Measurements from ENCODE around the gene ZNF474. TPM values are rescaled to one million over a fixed set of nuclear protein-coding genes. Genes with fewer than 3 reads are reported as not detected.

Gene ZNF474
- total and polyA plus RNA-seq, 8 donors, result 0.53 to 4.0 (median 2.2) TPM; not detected in 1

DNA sequence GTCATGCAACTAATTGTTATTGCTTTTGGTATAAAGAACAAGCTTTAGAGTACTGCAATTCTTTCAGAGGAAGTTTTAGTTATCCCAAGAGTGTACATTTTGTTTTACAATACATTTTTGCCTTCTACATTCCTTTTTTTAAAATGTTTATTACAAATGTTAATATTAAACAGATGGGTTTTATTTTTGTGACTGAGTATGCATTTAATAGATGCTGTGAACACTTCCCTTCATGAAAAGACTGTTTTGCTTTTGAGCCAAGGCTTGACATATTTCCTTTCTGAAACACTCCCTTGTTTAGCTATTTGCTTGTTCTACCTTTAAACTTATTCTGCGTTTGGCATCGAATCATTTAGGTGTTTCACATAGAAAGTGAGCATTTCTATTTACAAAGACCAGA lies 14.8 kb upstream of the ZNF474 start:
- no peak for TF ChIP-seq CTCF (IDR thresholded peaks at IDR 0.05)
- Histone ChIP-seq H3K4me1 (no peaks in the 10 kb centered on the region), H3K9me3 (no peaks in the 10 kb centered on the region), H3K27me3 (no peaks in the 10 kb centered on the region), H3K36me3 (no peaks in the 10 kb centered on the region), H3K27ac (no peak overlapping the region), H3K4me3 (no peak overlapping the region)
- ATAC-seq (no peak), DNase-seq (no peak)
- intact Hi-C loops (cut with DNase I), result no loop called here

- Histone ChIP-seq H3K9me3 (no peaks in the 10 kb centered on the region), H3K36me3 (no peaks in the 10 kb centered on the region), H3K27me3 (no peaks in the 10 kb centered on the region), H3K27ac (no peak overlapping the region), H3K4me3 (no peak overlapping the region), H3K4me1 (no peaks in the 10 kb centered on the region)
- DNase-seq (no peak), ATAC-seq (no peak)
- no peak for TF ChIP-seq CTCF (IDR thresholded peaks at IDR 0.05)
- intact Hi-C loops (cut with DNase I), result no loop called here
Observed at GRCh38 chr5:122118356-122118948, 10.9 kb upstream of the ZNF474 start.

DNA sequence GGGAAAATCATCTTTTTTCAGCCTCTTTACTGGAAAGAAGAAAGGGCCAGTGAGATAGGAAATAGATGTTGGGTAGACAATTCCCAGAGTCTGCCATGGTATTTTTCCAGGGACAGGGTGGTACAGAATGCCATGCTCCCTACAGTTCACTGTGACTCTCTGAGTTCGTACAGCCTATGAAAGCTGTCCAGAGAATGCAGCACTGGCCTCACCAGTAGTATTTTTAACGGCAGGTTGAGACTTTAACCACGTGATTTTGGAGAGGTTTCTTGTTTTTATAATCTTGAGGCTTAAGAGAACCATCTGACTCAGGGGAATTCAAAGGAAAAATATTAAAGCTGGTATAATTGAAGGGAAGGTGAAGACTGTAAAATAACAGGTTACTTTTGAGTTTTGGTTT lies 10.1 kb upstream of the ZNF474 start:
- TF ChIP-seq CTCF (IDR thresholded peaks at IDR 0.05), result no peak
- Histone ChIP-seq H3K4me1 (no peaks in the 10 kb centered on the region), H3K9me3 (no peaks in the 10 kb centered on the region), H3K27me3 (no peaks in the 10 kb centered on the region), H3K4me3 (no peak overlapping the region), H3K27ac (no peak overlapping the region), H3K36me3 (no peaks in the 10 kb centered on the region)
- intact Hi-C loops (cut with DNase I), result no loop called here
- no peak for ATAC-seq
- DNase-seq, result no peak

DNA sequence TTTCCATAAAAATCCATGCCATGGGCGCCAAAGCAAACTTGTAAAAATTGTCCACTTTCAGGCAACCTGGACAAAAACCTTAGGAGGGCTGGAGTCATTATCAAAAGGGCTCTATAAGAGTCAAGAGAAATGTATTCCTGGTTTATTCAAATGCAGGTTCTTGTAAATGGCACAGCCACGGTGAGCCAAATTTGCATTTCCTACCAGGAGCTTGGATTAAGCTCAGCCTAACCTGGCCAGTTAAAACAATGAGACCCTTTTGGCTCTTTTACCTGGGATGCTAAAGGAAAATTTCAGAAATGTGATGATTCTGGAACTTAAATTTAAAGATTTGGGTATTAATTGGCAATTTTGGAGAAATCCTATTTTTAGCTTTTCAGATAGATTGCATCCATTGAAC lies 8.9 kb upstream of the ZNF474 start:
- H3K4me1 ChIP-seq, result no peaks in the 10 kb centered on the region
- intact Hi-C loops (cut with DNase I), result no loop called here
- ATAC-seq (no peak), DNase-seq (no peak)
- no peak overlapping the region for H3K27ac ChIP-seq
- no peaks in the 10 kb centered on the region for H3K36me3 ChIP-seq
- H3K4me3 ChIP-seq, result no peak overlapping the region
- no peak for TF ChIP-seq CTCF (IDR thresholded peaks at IDR 0.05)
- H3K27me3 ChIP-seq, result no peaks in the 10 kb centered on the region
- no peaks in the 10 kb centered on the region for H3K9me3 ChIP-seq

DNA sequence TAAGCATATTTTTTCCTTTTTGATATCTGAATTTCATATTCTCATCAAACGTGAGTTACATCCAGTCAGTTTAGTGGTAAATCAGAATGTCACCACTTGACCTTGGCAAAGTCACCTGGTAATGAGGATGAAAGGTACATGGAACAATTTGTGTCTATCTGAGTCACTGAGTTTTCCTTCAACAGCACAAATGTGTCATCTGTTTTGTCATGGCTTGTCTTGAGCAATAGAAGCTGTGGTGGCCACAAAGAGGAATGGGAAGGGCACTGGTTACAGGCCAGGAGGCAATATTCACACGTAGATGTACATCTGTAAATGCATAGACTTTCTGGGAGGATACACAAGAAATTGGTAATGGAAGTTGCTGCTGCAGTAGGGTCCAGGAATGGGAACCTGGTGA lies 8.4 kb upstream of the ZNF474 start:
- H3K27ac ChIP-seq, result no peak overlapping the region
- no peaks in the 10 kb centered on the region for H3K9me3 ChIP-seq
- ATAC-seq (no peak), DNase-seq (no peak)
- intact Hi-C loops (cut with DNase I), result no loop called here
- H3K4me3 ChIP-seq, result no peak overlapping the region
- H3K27me3 ChIP-seq, result no peaks in the 10 kb centered on the region
- no peak for TF ChIP-seq CTCF (IDR thresholded peaks at IDR 0.05)
- H3K4me1 ChIP-seq, result no peaks in the 10 kb centered on the region
- H3K36me3 ChIP-seq, result no peaks in the 10 kb centered on the region
